ENCODE measurements around the gene LRMDA. TPM values are rescaled to one million over a fixed set of nuclear protein-coding genes. Genes with fewer than 3 reads are reported as not detected.

The LRMDA gene
- total RNA-seq, 1 donor from 2014 or later, result 5.2 TPM

DNA sequence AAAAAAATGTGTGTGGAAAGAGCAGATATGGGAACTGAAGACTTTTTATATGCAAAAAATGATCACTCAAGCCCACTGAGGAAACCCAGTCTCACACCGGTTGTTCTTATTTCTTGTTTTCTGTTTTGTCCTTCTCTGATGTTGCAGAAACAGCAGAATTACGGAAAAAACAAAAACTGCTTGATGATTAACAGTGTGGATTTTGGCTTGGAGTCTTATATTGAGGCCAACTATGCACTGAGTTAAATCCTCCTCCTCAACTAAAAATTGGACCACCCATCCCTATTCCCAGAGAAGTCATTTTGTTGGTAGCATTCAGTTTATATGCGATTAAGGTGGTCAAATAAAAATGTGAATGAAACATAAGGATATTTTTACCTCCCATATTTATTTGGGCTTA is 246.1 kb downstream of the LRMDA start:
- Mint-ChIP-seq H3K27ac (no peak overlapping the region), H3K27me3 (ENCODE audit: insufficient read depth, low read depth) (peaks cover 2% of the 10 kb centered on the region), H3K4me1 (peaks cover 6% of the 10 kb centered on the region), H3K36me3 (no peaks in the 10 kb centered on the region), H3K4me3 (no peak overlapping the region), H3K9me3 (peaks cover 5% of the 10 kb centered on the region)
- Histone ChIP-seq H4K20me1 (ENCODE audit: low read depth) (no peaks in the 10 kb centered on the region), H3K9me3 (ENCODE audit: low read depth) (no peaks in the 10 kb centered on the region), H3K4me3 (no peak overlapping the region), H2AFZ (replicated peaks) (no peak overlapping the region), H3K36me3 (no peaks in the 10 kb centered on the region), H3K27ac (no peak overlapping the region), H3K9ac (no peak overlapping the region), H3K27me3 (no peaks in the 10 kb centered on the region), H3K4me1 (no peaks in the 10 kb centered on the region), H3K4me2 (no peak overlapping the region), H3F3A (ENCODE audit: low read depth) (no peaks in the 10 kb centered on the region), H3K79me2 (ENCODE audit: low read depth) (no peaks in the 10 kb centered on the region)
- no peak for TF ChIP-seq EZH2phosphoT487 (IDR thresholded peaks at IDR 0.05)
- TF ChIP-seq, protein P1, sequence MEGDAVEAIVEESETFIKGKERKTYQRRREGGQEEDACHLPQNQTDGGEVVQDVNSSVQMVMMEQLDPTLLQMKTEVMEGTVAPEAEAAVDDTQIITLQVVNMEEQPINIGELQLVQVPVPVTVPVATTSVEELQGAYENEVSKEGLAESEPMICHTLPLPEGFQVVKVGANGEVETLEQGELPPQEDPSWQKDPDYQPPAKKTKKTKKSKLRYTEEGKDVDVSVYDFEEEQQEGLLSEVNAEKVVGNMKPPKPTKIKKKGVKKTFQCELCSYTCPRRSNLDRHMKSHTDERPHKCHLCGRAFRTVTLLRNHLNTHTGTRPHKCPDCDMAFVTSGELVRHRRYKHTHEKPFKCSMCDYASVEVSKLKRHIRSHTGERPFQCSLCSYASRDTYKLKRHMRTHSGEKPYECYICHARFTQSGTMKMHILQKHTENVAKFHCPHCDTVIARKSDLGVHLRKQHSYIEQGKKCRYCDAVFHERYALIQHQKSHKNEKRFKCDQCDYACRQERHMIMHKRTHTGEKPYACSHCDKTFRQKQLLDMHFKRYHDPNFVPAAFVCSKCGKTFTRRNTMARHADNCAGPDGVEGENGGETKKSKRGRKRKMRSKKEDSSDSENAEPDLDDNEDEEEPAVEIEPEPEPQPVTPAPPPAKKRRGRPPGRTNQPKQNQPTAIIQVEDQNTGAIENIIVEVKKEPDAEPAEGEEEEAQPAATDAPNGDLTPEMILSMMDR (IDR thresholded peaks at IDR 0.05), result no peak
- TF ChIP-seq EZH2 (IDR thresholded peaks at IDR 0.05), result no peak
- DNase-seq (ENCODE audit: low spot score), result no peak

DNA sequence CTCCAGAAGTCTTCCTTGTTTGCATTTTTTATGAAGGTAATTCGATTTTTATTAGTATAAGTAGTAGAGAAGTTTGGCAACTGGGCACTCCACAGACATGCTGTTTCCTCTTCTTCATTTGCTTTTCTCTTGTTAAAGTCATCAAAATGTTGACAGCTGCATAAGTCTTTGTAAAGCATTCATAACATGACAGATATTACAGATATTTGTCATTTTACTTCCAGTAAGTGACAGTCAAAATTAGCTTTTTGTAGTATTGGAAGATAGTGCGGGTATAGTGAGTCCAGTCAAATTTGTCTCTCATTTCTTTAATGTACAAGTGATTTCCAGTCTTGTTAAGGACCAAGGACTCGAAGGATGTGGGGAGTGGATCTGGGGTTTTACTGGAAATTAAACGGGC is 247.1 kb downstream of the LRMDA start:
- no peak overlapping the region for H3K27ac ChIP-seq
- H3K27ac Mint-ChIP-seq, result no peak overlapping the region
- H3K36me3 ChIP-seq, result no peaks in the 10 kb centered on the region
- no peaks in the 10 kb centered on the region for H3K9me3 ChIP-seq (ENCODE audit: low read depth)
- no peak overlapping the region for H2AFZ ChIP-seq (replicated peaks)
- H3K9ac ChIP-seq, result no peak overlapping the region
- H3K4me2 ChIP-seq, result no peak overlapping the region
- H3K36me3 Mint-ChIP-seq, result no peaks in the 10 kb centered on the region
- H3K27me3 ChIP-seq, result no peaks in the 10 kb centered on the region
- H3K4me3 Mint-ChIP-seq, result no peak overlapping the region
- peaks cover 3% of the 10 kb centered on the region for H3K4me1 Mint-ChIP-seq
- H3F3A ChIP-seq (ENCODE audit: low read depth), result no peaks in the 10 kb centered on the region
- H3K4me1 ChIP-seq, result no peaks in the 10 kb centered on the region
- no peak for TF ChIP-seq EZH2phosphoT487 (IDR thresholded peaks at IDR 0.05)
- TF ChIP-seq, protein P1 (IDR thresholded peaks at IDR 0.05), result no peak
- TF ChIP-seq EZH2 (IDR thresholded peaks at IDR 0.05), result no peak
- no peaks in the 10 kb centered on the region for H4K20me1 ChIP-seq (ENCODE audit: low read depth)
- no peaks in the 10 kb centered on the region for H3K9me3 Mint-ChIP-seq
- H3K79me2 ChIP-seq (ENCODE audit: low read depth), result no peaks in the 10 kb centered on the region
- H3K27me3 Mint-ChIP-seq (ENCODE audit: insufficient read depth, low read depth), result no peaks in the 10 kb centered on the region
- no peak overlapping the region for H3K4me3 ChIP-seq
- no peak for DNase-seq (ENCODE audit: low spot score)

- Histone ChIP-seq H2AFZ (replicated peaks) (no peak overlapping the region), H4K20me1 (ENCODE audit: low read depth) (no peaks in the 10 kb centered on the region), H3K9me3 (ENCODE audit: low read depth) (no peaks in the 10 kb centered on the region), H3K4me3 (no peak overlapping the region), H3K36me3 (no peaks in the 10 kb centered on the region), H3K27me3 (no peaks in the 10 kb centered on the region), H3K9ac (no peak overlapping the region), H3K79me2 (ENCODE audit: low read depth) (no peaks in the 10 kb centered on the region), H3K4me2 (no peak overlapping the region), H3F3A (ENCODE audit: low read depth) (no peaks in the 10 kb centered on the region), H3K27ac (no peak overlapping the region), H3K4me1 (no peaks in the 10 kb centered on the region)
- H3K9me3 Mint-ChIP-seq, result no peaks in the 10 kb centered on the region
- H3K27ac Mint-ChIP-seq, result no peak overlapping the region
- DNase-seq (ENCODE audit: low spot score), result no peak
- H3K4me3 Mint-ChIP-seq, result no peak overlapping the region
- H3K4me1 Mint-ChIP-seq, result peaks cover 3% of the 10 kb centered on the region
- TF ChIP-seq EZH2 (IDR thresholded peaks at IDR 0.05) (no peak), EZH2phosphoT487 (IDR thresholded peaks at IDR 0.05) (no peak)
- TF ChIP-seq, protein P1 (IDR thresholded peaks at IDR 0.05), result no peak
- no peaks in the 10 kb centered on the region for H3K27me3 Mint-ChIP-seq (ENCODE audit: insufficient read depth, low read depth)
- H3K36me3 Mint-ChIP-seq, result no peaks in the 10 kb centered on the region
These were observed 248.1 kb downstream of the LRMDA start for GRCh38 chr10:75679536-75679935.

All from neural progenitor cell (in vitro differentiated cells).